Measurements from ENCODE around the gene GGT6. TPM values are rescaled to one million over a fixed set of nuclear protein-coding genes. Genes with fewer than 3 reads are reported as not detected.

The GGT6 gene
- total and polyA plus RNA-seq, 2 of the 13 experiments (the other 11 are each of a cell fraction or from before 2014, with no cell fraction given) = 0.16 to 0.80 TPM

GRCh38 chr17:4593021-4593421, 32.6 kb upstream of the GGT6 start (continued):
- TF ChIP-seq FOXA1 (IDR thresholded peaks at IDR 0.05) = no peak
- TF ChIP-seq FOXA1 (CRISPR knock-in tag; IDR thresholded peaks at IDR 0.05) = no peak
- no peak for TF ChIP-seq GMEB2 (CRISPR knock-in tag; IDR thresholded peaks at IDR 0.05; ENCODE audit: low read depth)
- no peak for TF ChIP-seq ZNF432 (CRISPR knock-in tag; IDR thresholded peaks at IDR 0.05; ENCODE audit: borderline replicate concordance)
- TF ChIP-seq HMG20B (CRISPR knock-in tag; conservative IDR thresholded peaks at IDR 0.05) = no peak

- H3K9me3 ChIP-seq (ENCODE audit: low read length) = no peaks in the 10 kb centered on the region
- H3K4me3 ChIP-seq (replicated peaks in 1 of 3; ENCODE audit: insufficient read depth in 1 of 3, low read depth in 2 of 3, low read length in 3 of 3) = no peak overlapping the region
- ChIA-PET POLR2A (no interaction called here), CTCF (ENCODE audit: low intra/inter-chr PET ratio, low total read pairs) (no interaction called here)
- no TSS peak for BruUV-seq (replicated peaks)
- no peaks in the 10 kb centered on the region for H3K79me2 ChIP-seq (ENCODE audit: insufficient read depth, low read length)
- in situ Hi-C loops (cut with HindIII; ENCODE audit: extremely low pct_ligation_motif_present, low pct_unique_long_range_greater_than_20kb) = no loop called here
- DNase-seq (ENCODE audit: low spot score) = no peak
- 49% methylated on average over 11 of the region's 11 CpGs for WGBS (ENCODE audit: low lambda C conversion rate)
- intact Hi-C loops (cut with micrococcal nuclease; ENCODE audit: unreplicated experiment) = no loop called here
- no peak overlapping the region for H2AFZ ChIP-seq (ENCODE audit: low read length)
- no peak for FAIRE-seq
- no peak overlapping the region for H3K27ac ChIP-seq (ENCODE audit: extremely low read length, insufficient read depth, low read length)
- ATAC-seq = no peak
- no peaks in the 10 kb centered on the region for H3K36me3 ChIP-seq (replicated peaks in 1 of 2; ENCODE audit: control insufficient read depth in 1 of 2, insufficient read depth in 2 of 2, low read length in 2 of 2)
- H3K4me1 ChIP-seq (ENCODE audit: insufficient read depth, low read length) = peaks cover 11% of the 10 kb centered on the region
- H3K4me2 ChIP-seq (ENCODE audit: low read depth, low read length) = no peak overlapping the region
- H3K27me3 ChIP-seq (ENCODE audit: control insufficient read depth in 1 of 2, insufficient read depth in 2 of 2, low read length in 2 of 2) = peaks cover 0 to 2% of the 10 kb centered on the region in 2 experiments; a peak in 1 of 5 replicates
- no peak overlapping the region for H3K9ac ChIP-seq (ENCODE audit: insufficient read depth, low read depth, low read length)
- no peaks in the 10 kb centered on the region for H4K20me1 ChIP-seq (ENCODE audit: insufficient read depth, low read length)
- TF ChIP-seq NCOR1 (IDR thresholded peaks at IDR 0.05; ENCODE audit: borderline replicate concordance, low read length) (no peak), ZNF329 (CRISPR knock-in tag; IDR thresholded peaks at IDR 0.05; ENCODE audit: low read depth) (no peak), KLF12 (CRISPR knock-in tag; IDR thresholded peaks at IDR 0.05; ENCODE audit: borderline replicate concordance) (no peak), ZNF280D (CRISPR knock-in tag; IDR thresholded peaks at IDR 0.05) (no peak), THRA (CRISPR knock-in tag; IDR thresholded peaks at IDR 0.05; ENCODE audit: borderline replicate concordance) (no peak), ZFP36L2 (CRISPR knock-in tag; IDR thresholded peaks at IDR 0.05) (no peak), ZNF232 (CRISPR knock-in tag; IDR thresholded peaks at IDR 0.05; ENCODE audit: borderline replicate concordance) (no peak), ZGPAT (CRISPR knock-in tag; IDR thresholded peaks at IDR 0.05) (no peak), ZNF773 (CRISPR knock-in tag; IDR thresholded peaks at IDR 0.05; ENCODE audit: borderline replicate concordance) (no peak), ZMYM4 (CRISPR knock-in tag; IDR thresholded peaks at IDR 0.05) (no peak), CAMTA2 (CRISPR knock-in tag; IDR thresholded peaks at IDR 0.05; ENCODE audit: borderline replicate concordance) (no peak)
These were observed 32.0 kb upstream of the GGT6 start for GRCh38 chr17:4592240-4593005.
